H9 (cell line): ENCODE data around the gene POLD3. TPM values are rescaled to one million over a fixed set of nuclear protein-coding genes. Genes with fewer than 3 reads are reported as not detected.

Experiments
- DNase-seq: peaks from one replicate; pipeline ENCODE4 v3.0.0-alpha.2; 2017
- H2AFZ ChIP-seq: one replicate; pipeline ENCODE4 v1.6.1; 2013; ENCODE audit warnings: mild to moderate bottlenecking, low read length, control low read depth, moderate library complexity
- H2AK5ac ChIP-seq: 2 replicates; pipeline ENCODE4 v1.6.1; 2013; ENCODE audit warnings: low read length, control low read depth, mixed read lengths; ENCODE audit not compliant: insufficient read length
- H2BK120ac ChIP-seq: one replicate; pipeline ENCODE4 v1.6.1; 2013; ENCODE audit warnings: low read depth, mild to moderate bottlenecking, low read length, control low read depth, inconsistent platforms; ENCODE audit not compliant: poor library complexity, severe bottlenecking
- H2BK12ac ChIP-seq: 2 replicates; pipeline ENCODE4 v1.6.1; 2013; ENCODE audit warnings: low read length, control low read depth, mixed read lengths, low read depth; ENCODE audit not compliant: insufficient read length
- H2BK15ac ChIP-seq: 2 replicates; pipeline ENCODE4 v1.6.1; 2013; ENCODE audit warnings: low read depth, low read length, control low read depth
- H2BK20ac ChIP-seq: one replicate; pipeline ENCODE4 v1.6.1; 2013; ENCODE audit warnings: low read depth, mild to moderate bottlenecking, low read length, control low read depth, inconsistent platforms; ENCODE audit not compliant: poor library complexity, severe bottlenecking
- H2BK5ac ChIP-seq: 2 replicates; pipeline ENCODE4 v1.6.1; 2013; ENCODE audit warnings: low read length, control low read depth, mixed read lengths; ENCODE audit not compliant: insufficient read length
- H3K14ac ChIP-seq: 2 replicates; pipeline ENCODE4 v1.6.1; 2013; ENCODE audit warnings: low read length, control low read depth; ENCODE audit not compliant: insufficient read depth
- H3K18ac ChIP-seq: 2 replicates; pipeline ENCODE4 v1.6.1; 2013; ENCODE audit warnings: low read depth, mild to moderate bottlenecking, mixed read lengths, low read length, control low read depth; ENCODE audit not compliant: insufficient read length
- H3K23ac ChIP-seq: 2 replicates; pipeline ENCODE4 v1.6.1; 2013; ENCODE audit warnings: low read length, control low read depth, mixed read lengths, low read depth; ENCODE audit not compliant: insufficient read length
- H3K23me2 ChIP-seq: 2 replicates; pipeline ENCODE4 v1.6.1; 2013; ENCODE audit warnings: low read depth, mild to moderate bottlenecking, mixed read lengths, low read length, control low read depth; ENCODE audit not compliant: insufficient read length, poor library complexity, severe bottlenecking
- H3K27ac ChIP-seq: 2 replicates; pipeline ENCODE4 v1.5.1; 2013; ENCODE audit warnings: low read length, control low read depth, mixed read lengths, low read depth; ENCODE audit not compliant: insufficient read length
- H3K27me3 ChIP-seq: 2 replicates; pipeline ENCODE4 v1.6.1; 2013; ENCODE audit warnings: low read length, control low read depth, inconsistent platforms; ENCODE audit not compliant: insufficient read depth
- H3K4ac ChIP-seq: 2 replicates; pipeline ENCODE4 v1.6.1; 2013; ENCODE audit warnings: low read depth, mild to moderate bottlenecking, control low read depth, inconsistent platforms, low read length, moderate library complexity
- H3K4me1 ChIP-seq: 2 replicates; pipeline ENCODE4 v1.6.1; 2013; ENCODE audit warnings: low read length, control low read depth, inconsistent platforms; ENCODE audit not compliant: insufficient read depth
- H3K4me2 ChIP-seq: 2 replicates; pipeline ENCODE4 v1.6.1; 2013; ENCODE audit warnings: low read length, control low read depth, mixed read lengths; ENCODE audit not compliant: insufficient read length, insufficient read depth
- H3K56ac ChIP-seq: 2 replicates; pipeline ENCODE4 v1.6.1; 2013; ENCODE audit warnings: low read depth, mild to moderate bottlenecking, mixed read lengths, low read length, control low read depth; ENCODE audit not compliant: insufficient read length
- H3K79me1 ChIP-seq: 2 replicates; pipeline ENCODE4 v1.6.1; 2013; ENCODE audit warnings: low read depth, mild to moderate bottlenecking, moderate library complexity, low read length, control low read depth, inconsistent platforms; ENCODE audit not compliant: insufficient read depth, poor library complexity, severe bottlenecking
- H3K79me2 ChIP-seq: 2 replicates; pipeline ENCODE4 v1.6.1; 2013; ENCODE audit warnings: low read length, control low read depth, inconsistent platforms; ENCODE audit not compliant: insufficient read depth
- H3K9ac ChIP-seq: 2 replicates; pipeline ENCODE4 v1.6.1; 2013; ENCODE audit warnings: low read length, control low read depth, mixed read lengths; ENCODE audit not compliant: insufficient read length; ENCODE audit errors: extremely low read depth
- H3K9me3 ChIP-seq: one replicate; pipeline ENCODE4 v1.6.1; 2013; ENCODE audit warnings: low read depth, low read length, inconsistent platforms; ENCODE audit not compliant: control insufficient read depth
- H3T11ph ChIP-seq: one replicate; pipeline ENCODE4 v1.6.1; 2013; ENCODE audit warnings: mild to moderate bottlenecking, low read length, control low read depth, inconsistent platforms
- H4K20me1 ChIP-seq: one replicate; pipeline ENCODE4 v1.6.1; 2013; ENCODE audit not compliant: control insufficient read depth, insufficient read length, insufficient read depth
- H4K5ac ChIP-seq: 2 replicates; pipeline ENCODE4 v1.6.1; 2013; ENCODE audit warnings: low read depth, mild to moderate bottlenecking, mixed read lengths, low read length, control low read depth; ENCODE audit not compliant: insufficient read length
- H4K8ac ChIP-seq: replicated peaks from 2 replicates; pipeline ENCODE4 v1.6.1; 2013; ENCODE audit warnings: low read length, control low read depth, mixed read lengths, low read depth; ENCODE audit not compliant: insufficient read length
- H4K91ac ChIP-seq: 2 replicates; pipeline ENCODE4 v1.6.1; 2013; ENCODE audit warnings: low read depth, mild to moderate bottlenecking, moderate library complexity, mixed read lengths, low read length, control low read depth; ENCODE audit not compliant: insufficient read length
- H3K27ac Mint-ChIP-seq, 3 experiments: 2 replicates in 2 of 3; 3 replicates in 1 of 3; pipeline ENCODE4 v1.8.0; 2020 to 2021; ENCODE audit warnings: mixed read lengths in 3 of 3, mild to moderate bottlenecking in 1 of 3, moderate library complexity in 1 of 3
- H3K27me3 Mint-ChIP-seq: 2 replicates; pipeline ENCODE4 v1.8.0; 2021; ENCODE audit warnings: low read depth, mild to moderate bottlenecking, moderate library complexity, mixed read lengths
- H3K36me3 Mint-ChIP-seq, 3 experiments: 2 replicates in 2 of 3; 3 replicates in 1 of 3; pipeline ENCODE4 v1.8.0; 2020 to 2021; ENCODE audit warnings: low read depth in 3 of 3, mixed read lengths in 3 of 3; ENCODE audit not compliant: insufficient read depth in 1 of 3
- H3K4me1 Mint-ChIP-seq, 2 experiments: 2 replicates each; pipeline ENCODE4 v1.8.0; 2020; ENCODE audit warnings: mixed read lengths in 2 of 2
- H3K4me3 Mint-ChIP-seq, 2 experiments: 2 replicates in 1 of 2; 3 replicates in 1 of 2; pipeline ENCODE4 v1.8.0; 2020 to 2021; ENCODE audit warnings: mild to moderate bottlenecking in 2 of 2, mixed read lengths in 2 of 2, moderate library complexity in 1 of 2
- H3K9me3 Mint-ChIP-seq, 2 experiments: 2 replicates in 1 of 2; 3 replicates in 1 of 2; pipeline ENCODE4 v1.8.0; 2020; ENCODE audit warnings: mild to moderate bottlenecking in 2 of 2, mixed read lengths in 2 of 2, moderate library complexity in 1 of 2
- WGBS: extraction: QIAGEN DNeasy Blood & Tissue Kit; methylation state at CpG from one replicate; pipeline ENCODE4 v1.1.7; 2013; ENCODE audit warnings: missing lambda C conversion rate, low lambda C conversion rate, mixed read lengths; ENCODE audit not compliant: insufficient read length; ENCODE audit errors: extremely low coverage; 5-methylcytosine and 5-hydroxymethylcytosine counted together
- total RNA-seq: library from RNA; stranded (reverse); gene quantifications from 2 replicates; pipeline ENCODE4 v1.2.1, GENCODE V29; 2021
- TF ChIP-seq, protein P1 (sequence below): fragments of 200-600 bp; sonication (generic); conservative IDR thresholded peaks from 3 replicates; pipeline ENCODE4 v1.8.0; 2021; ENCODE audit warnings: antibody characterized with exemption, mild to moderate bottlenecking

The POLD3 gene
- total RNA-seq, 1 experiment from 2014 or later, result 34.1 TPM

DNA sequence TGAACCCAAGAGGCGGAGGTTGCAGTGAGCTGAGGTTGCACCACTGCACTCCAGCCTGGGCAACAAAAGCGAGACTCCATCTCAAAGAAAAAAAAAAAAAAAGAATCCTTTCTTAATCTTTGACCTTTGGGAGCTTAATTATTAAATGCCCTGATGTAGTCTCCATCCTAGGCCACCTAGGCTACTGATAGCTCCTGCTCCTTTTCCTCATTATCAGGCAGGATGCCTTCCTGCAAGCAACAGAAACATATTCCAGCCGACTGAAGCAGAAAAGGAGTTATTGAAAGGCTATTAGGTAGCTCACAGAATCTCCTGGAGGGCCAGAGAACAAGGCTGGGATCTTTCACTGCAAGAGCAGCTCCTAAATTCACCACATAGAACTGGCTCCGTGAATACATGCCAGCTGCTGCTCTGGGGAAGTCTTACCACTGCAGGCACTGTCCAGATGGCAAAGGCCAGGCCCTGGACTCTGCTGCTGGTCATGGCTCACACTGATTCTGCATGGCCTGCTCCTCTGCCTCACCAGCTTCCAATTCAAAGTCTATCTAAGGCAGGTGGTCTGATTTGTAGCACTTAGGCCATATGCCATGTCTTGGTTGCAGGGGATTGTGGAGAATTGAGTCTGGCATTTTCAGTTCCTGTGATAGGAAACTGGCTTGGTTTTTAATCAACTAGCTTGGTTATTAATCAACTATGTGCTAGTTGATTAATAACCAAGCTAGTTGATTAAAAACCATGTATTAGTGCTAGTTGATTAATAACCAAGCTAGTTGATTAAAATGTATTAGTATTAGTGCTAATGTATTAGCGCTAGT lies 26.0 kb upstream of the POLD3 start:
- H3K36me3 Mint-ChIP-seq, result peaks cover 0 to 4% (median 0%) of the 10 kb centered on the region in 3 experiments; a peak in 1 of 7 replicates
- WGBS, result no CpG with 5 or more reads among the region's 5 CpGs
- H3K27me3 Mint-ChIP-seq, result peaks cover 1% of the 10 kb centered on the region; the same call in 1 of the 2 replicates
- H4K20me1 ChIP-seq, result no peaks in the 10 kb centered on the region
- H3K4ac ChIP-seq, result no peak overlapping the region
- H4K8ac ChIP-seq, result no peak overlapping the region
- TF ChIP-seq, protein P1, sequence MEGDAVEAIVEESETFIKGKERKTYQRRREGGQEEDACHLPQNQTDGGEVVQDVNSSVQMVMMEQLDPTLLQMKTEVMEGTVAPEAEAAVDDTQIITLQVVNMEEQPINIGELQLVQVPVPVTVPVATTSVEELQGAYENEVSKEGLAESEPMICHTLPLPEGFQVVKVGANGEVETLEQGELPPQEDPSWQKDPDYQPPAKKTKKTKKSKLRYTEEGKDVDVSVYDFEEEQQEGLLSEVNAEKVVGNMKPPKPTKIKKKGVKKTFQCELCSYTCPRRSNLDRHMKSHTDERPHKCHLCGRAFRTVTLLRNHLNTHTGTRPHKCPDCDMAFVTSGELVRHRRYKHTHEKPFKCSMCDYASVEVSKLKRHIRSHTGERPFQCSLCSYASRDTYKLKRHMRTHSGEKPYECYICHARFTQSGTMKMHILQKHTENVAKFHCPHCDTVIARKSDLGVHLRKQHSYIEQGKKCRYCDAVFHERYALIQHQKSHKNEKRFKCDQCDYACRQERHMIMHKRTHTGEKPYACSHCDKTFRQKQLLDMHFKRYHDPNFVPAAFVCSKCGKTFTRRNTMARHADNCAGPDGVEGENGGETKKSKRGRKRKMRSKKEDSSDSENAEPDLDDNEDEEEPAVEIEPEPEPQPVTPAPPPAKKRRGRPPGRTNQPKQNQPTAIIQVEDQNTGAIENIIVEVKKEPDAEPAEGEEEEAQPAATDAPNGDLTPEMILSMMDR, result no peak
- H3K4me1 ChIP-seq, result no peaks in the 10 kb centered on the region
- H2AFZ ChIP-seq, result no peak overlapping the region
- DNase-seq, result no peak
- H2BK5ac ChIP-seq, result no peak overlapping the region
- no peak overlapping the region for H2BK20ac ChIP-seq
- H2AK5ac ChIP-seq, result no peak overlapping the region
- H3K56ac ChIP-seq, result no peak overlapping the region
- no peak overlapping the region for H3T11ph ChIP-seq
- H3K23ac ChIP-seq, result no peak overlapping the region
- H3K4me2 ChIP-seq, result no peak overlapping the region
- peaks cover 3 to 7% of the 10 kb centered on the region in 2 experiments; a peak in 4 of 5 replicates for H3K9me3 Mint-ChIP-seq
- no peak overlapping the region for H3K9ac ChIP-seq
- no peak overlapping the region for H2BK15ac ChIP-seq
- no peak overlapping the region for H3K4me3 Mint-ChIP-seq
- no peaks in the 10 kb centered on the region for H3K9me3 ChIP-seq
- no peaks in the 10 kb centered on the region for H3K23me2 ChIP-seq
- H3K18ac ChIP-seq, result no peak overlapping the region
- H3K79me2 ChIP-seq, result no peaks in the 10 kb centered on the region
- no peak overlapping the region for H2BK120ac ChIP-seq
- H3K27ac Mint-ChIP-seq, result no peak overlapping the region
- no peak overlapping the region for H3K27ac ChIP-seq
- no peak overlapping the region for H4K5ac ChIP-seq
- no peak overlapping the region for H2BK12ac ChIP-seq
- H3K27me3 ChIP-seq, result no peaks in the 10 kb centered on the region
- H3K79me1 ChIP-seq, result no peaks in the 10 kb centered on the region
- no peak overlapping the region for H3K14ac ChIP-seq
- H4K91ac ChIP-seq, result no peak overlapping the region
- H3K4me1 Mint-ChIP-seq, result no peaks in the 10 kb centered on the region
